Testis (tissue), 3 donors: Measurements from ENCODE around the gene CAMTA1. TPM values are rescaled to one million over a fixed set of nuclear protein-coding genes. Genes with fewer than 3 reads are reported as not detected.

ENCODE experiments used
- DNase-seq: peaks from one replicate; pipeline ENCODE4 v3.0.0-alpha.2; 2019
- H3K27ac ChIP-seq, 2 donors: fragments of 200-600 bp; sonication (generic); one replicate each; pipeline ENCODE4 v1.5.1; 2019
- H3K27me3 ChIP-seq: fragments of 200-600 bp; sonication (generic); one replicate; pipeline ENCODE4 v1.5.1; 2019
- H3K36me3 ChIP-seq: fragments of 200-600 bp; sonication (generic); one replicate; pipeline ENCODE4 v1.5.1; 2017; ENCODE audit warnings: low read depth; ENCODE audit errors: missing control alignments
- H3K4me1 ChIP-seq: fragments of 200-600 bp; sonication (generic); one replicate; pipeline ENCODE4 v1.5.1; 2019
- H3K4me3 ChIP-seq, 2 donors: fragments of 200-600 bp; sonication (generic); one replicate each; pipeline ENCODE4 v1.5.1; 2017 to 2019
- H3K9me3 ChIP-seq: fragments of 200-600 bp; sonication (generic); one replicate; pipeline ENCODE4 v1.5.1; 2017
- POLR2A ChIP-seq: fragments of 450-650 bp; IDR thresholded peaks from one replicate; pipeline ENCODE4 v1.6.1; 2017; ENCODE audit warnings: antibody characterized with exemption, mild to moderate bottlenecking, moderate library complexity
- WGBS, 2 donors: methylation state at CpG; one replicate each; pipeline ENCODE4 v1.1.5; 2018; 5-methylcytosine and 5-hydroxymethylcytosine counted together
- intact Hi-C: fragments of 100-400 bp; cut with DNase I; formaldehyde crosslinking; loops from one replicate; pipeline ENCODE4 v1.15.1; 2023; ENCODE audit warnings: low total_unique reads
- polyA plus RNA-seq: library from polyadenylated mRNA; stranded (reverse); fragments of 350-450 nt; fragmentation: Illumina TruSeq; extraction: RNeasy Lipid Tissue Mini Kit (QIAGEN cat#74804); gene quantifications from one replicate; pipeline ENCODE4 v1.2.3, GENCODE V29; 2014; ENCODE audit warnings: low read depth, low replicate concordance; ENCODE audit not compliant: insufficient read depth
- total RNA-seq, 2 donors: library from RNA; depleted of rRNA; stranded (reverse); fragments of >200 nt; gene quantifications; one replicate each; pipeline ENCODE4 v1.2.3, GENCODE V29; 2016
- TF ChIP-seq, protein P1 (sequence below), 3 experiments: fragments of 450-650 bp in 2 of 3; fragments of 200-600 bp in 1 of 3; sonication (generic) in 1 of 3; IDR thresholded peaks; one replicate each; pipeline ENCODE4 v1.5.1; 2016 to 2019; ENCODE audit warnings: antibody characterized with exemption in 3 of 3, mild to moderate bottlenecking in 2 of 3, moderate library complexity in 1 of 3

Gene CAMTA1
- total and polyA plus RNA-seq, 3 donors from 2014 or later = 116 to 158 (median 119) TPM

DNA sequence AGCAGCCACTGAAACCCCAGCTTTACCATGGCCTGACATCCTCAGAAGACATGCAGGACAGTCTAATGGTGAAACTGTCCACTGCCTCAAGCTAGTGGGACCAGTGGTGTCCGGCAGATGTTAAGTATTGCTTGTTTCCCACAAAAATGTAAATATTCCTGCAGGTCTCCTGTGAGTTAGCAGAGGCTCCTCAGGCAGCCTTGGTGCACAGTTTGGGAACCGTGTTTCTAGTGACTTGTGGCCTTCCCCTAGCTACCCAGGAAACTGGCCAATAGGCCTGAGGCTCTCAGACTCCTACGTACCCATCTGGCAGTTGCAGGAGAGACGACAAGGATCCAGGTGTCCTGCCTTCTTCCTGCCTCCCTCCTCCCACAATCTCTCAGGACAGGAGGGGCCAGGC is 142.4 kb downstream of the CAMTA1 start:
- TF ChIP-seq POLR2A = no peak
- TF ChIP-seq, protein P1, sequence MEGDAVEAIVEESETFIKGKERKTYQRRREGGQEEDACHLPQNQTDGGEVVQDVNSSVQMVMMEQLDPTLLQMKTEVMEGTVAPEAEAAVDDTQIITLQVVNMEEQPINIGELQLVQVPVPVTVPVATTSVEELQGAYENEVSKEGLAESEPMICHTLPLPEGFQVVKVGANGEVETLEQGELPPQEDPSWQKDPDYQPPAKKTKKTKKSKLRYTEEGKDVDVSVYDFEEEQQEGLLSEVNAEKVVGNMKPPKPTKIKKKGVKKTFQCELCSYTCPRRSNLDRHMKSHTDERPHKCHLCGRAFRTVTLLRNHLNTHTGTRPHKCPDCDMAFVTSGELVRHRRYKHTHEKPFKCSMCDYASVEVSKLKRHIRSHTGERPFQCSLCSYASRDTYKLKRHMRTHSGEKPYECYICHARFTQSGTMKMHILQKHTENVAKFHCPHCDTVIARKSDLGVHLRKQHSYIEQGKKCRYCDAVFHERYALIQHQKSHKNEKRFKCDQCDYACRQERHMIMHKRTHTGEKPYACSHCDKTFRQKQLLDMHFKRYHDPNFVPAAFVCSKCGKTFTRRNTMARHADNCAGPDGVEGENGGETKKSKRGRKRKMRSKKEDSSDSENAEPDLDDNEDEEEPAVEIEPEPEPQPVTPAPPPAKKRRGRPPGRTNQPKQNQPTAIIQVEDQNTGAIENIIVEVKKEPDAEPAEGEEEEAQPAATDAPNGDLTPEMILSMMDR (IDR thresholded peaks at IDR 0.05) = no peak
- H3K36me3 ChIP-seq = no peaks in the 10 kb centered on the region
- no peak overlapping the region for H3K4me3 ChIP-seq
- H3K9me3 ChIP-seq = no peaks in the 10 kb centered on the region
- H3K27me3 ChIP-seq = no peaks in the 10 kb centered on the region
- no peak overlapping the region for H3K27ac ChIP-seq
- 47 to 70% methylated on average over 3 to 4 of the region's 4 CpGs for WGBS, 2 donors
- H3K4me1 ChIP-seq = peaks cover 29% of the 10 kb centered on the region
- intact Hi-C loops = no loop called here
- no peak for DNase-seq

DNA sequence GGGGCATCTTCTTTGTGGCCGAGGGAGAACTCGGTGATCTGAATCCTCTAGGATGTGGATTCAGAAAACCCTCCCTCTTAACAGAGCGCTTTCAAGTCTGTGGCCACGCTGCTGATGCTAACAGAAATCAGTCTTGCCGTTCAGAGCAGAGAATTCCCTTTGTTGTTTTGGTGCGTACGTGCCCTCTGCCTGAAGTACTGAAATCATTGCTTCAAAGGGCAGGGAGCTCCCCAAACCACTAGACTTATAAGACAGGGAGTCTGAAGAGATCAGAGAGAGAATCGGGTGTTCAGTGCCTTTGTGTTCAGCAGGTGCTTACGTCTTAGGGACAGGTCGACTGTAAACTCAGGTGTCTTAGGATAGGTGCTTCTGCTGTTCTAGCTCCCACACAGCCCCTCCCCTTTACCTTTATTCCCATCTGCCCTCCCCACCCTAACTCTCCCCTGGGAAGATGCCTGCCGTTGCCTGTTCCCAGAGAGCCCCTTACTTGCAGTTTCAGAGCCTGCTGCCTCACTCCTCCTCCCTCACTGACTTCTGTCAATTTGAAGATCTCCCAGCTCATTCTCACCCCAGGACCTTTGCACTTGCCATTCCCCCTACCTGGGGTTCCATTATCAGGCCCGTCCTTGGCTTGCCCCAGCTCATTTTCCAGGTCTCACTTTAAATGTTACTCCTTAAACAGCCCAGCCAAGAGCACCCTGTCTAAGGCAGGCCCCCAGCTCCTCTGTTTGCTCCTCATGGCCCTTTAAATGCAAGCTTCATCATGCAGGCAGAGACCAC is 143.0 kb downstream of the CAMTA1 start:
- intact Hi-C loops = no loop called here
- H3K36me3 ChIP-seq = no peaks in the 10 kb centered on the region
- no peak for DNase-seq
- H3K27me3 ChIP-seq = no peaks in the 10 kb centered on the region
- TF ChIP-seq POLR2A = no peak
- TF ChIP-seq, protein P1 (IDR thresholded peaks at IDR 0.05) = no peak
- H3K4me1 ChIP-seq = peaks cover 23% of the 10 kb centered on the region
- 86 to 87% methylated on average over 12 of the region's 12 CpGs for WGBS, 2 donors
- no peaks in the 10 kb centered on the region for H3K9me3 ChIP-seq
- no peak overlapping the region for H3K27ac ChIP-seq
- no peak overlapping the region for H3K4me3 ChIP-seq

DNA sequence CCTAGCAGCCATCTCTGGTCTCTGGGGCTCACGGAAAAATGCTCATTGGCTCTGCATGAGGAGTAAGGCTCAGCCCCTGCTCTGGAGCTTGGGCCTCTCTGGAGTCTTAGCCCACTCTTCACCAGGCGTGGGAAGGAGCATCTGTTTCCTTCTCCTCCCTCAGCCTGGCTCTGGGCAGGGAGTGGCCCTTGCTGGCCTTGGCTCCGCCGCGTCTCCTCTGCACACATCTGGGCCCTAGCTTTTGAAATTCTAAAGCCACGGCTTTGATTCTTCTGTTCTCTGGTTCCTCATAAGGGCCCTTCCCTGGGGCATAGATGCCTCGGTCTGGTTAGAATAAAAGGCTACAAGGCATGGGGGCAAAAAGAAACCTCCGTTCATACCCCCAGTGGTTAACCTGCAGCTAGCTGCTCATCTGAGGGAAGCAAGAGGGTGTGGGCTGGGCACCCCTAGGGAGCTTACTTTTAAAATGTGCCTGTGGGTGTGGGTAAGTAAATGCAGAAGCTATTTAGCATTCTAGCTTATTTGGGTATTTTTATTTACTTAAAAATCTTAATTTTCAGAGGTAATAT is 145.6 kb downstream of the CAMTA1 start:
- no peak for DNase-seq
- Histone ChIP-seq H3K36me3 (no peaks in the 10 kb centered on the region), H3K27me3 (no peaks in the 10 kb centered on the region), H3K4me1 (no peaks in the 10 kb centered on the region), H3K4me3 (no peak overlapping the region), H3K27ac (no peak overlapping the region), H3K9me3 (no peaks in the 10 kb centered on the region)
- WGBS, 2 donors = 59 to 73% methylated on average over 7 to 8 of the region's 8 CpGs
- intact Hi-C loops = no loop called here
- TF ChIP-seq POLR2A = no peak
- TF ChIP-seq, protein P1 (IDR thresholded peaks at IDR 0.05) = no peak

DNA sequence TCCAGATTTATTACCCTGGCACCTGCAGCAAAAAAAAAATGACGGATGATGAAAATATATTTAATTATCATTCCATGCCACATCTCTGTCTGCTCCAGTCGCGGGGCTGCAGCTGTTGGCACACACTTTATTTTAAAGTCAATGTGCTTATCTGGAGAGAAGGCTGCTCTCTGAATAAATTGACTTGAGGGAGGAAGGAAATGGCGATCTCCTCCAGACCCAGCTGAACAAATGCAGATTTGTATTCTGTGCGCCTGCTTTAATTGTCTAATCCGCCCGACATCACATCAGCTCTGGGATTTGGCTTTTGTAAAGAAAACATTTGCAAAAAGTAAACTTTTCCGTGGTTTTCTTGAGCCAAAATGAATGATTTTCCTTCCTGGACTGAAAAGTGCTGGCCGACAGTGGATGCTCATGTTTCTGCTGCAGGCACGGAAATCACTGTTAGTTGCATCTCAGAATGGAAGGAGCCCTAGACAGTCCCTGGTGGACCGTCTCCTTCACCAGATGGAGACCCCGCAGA is 150.2 kb downstream of the CAMTA1 start:
- WGBS, 2 donors = 29 to 30% methylated on average over 12 of the region's 12 CpGs

More for the DNA sequence above, 150.2 kb downstream of the CAMTA1 start:
- H3K4me3 ChIP-seq = no peak overlapping the region
- TF ChIP-seq POLR2A = no peak
- TF ChIP-seq, protein P1 (IDR thresholded peaks at IDR 0.05) = no peak
- no peaks in the 10 kb centered on the region for H3K9me3 ChIP-seq
- intact Hi-C loops = no loop called here
- H3K27me3 ChIP-seq = no peaks in the 10 kb centered on the region
- H3K27ac ChIP-seq = no peak overlapping the region
- H3K36me3 ChIP-seq = no peaks in the 10 kb centered on the region
- no peak for DNase-seq
- no peaks in the 10 kb centered on the region for H3K4me1 ChIP-seq
